ENCODE data around the gene BPIFA2. TPM values are rescaled to one million over a fixed set of nuclear protein-coding genes. Genes with fewer than 3 reads are reported as not detected.

Gene BPIFA2
- total RNA-seq, 1 experiment from 2014 or later: not detected

DNA sequence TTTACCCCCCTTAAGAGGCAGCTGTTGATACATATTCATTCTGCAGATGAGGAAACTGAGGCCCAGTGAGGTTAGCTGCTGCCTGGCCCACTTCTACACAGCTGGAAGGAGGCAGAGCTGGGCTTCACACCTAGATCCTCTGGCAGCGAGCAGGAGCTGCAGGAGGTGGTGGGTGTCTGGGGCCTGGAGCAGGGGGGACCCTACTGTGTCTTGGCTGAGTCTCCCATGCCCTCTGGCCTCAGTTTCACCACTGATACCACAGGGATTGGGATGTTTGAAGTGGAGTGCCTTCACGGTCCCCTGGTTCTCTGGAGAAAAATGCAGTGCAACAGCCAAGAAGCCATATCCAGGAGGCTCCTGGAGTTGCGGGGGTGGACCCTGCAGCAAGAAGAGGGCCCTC lies 8.2 kb upstream of the BPIFA2 start:
- Histone ChIP-seq H3K27me3 (ENCODE audit: insufficient read depth, low read length) (peaks cover 38% of the 10 kb centered on the region), H3K4me1 (ENCODE audit: control insufficient read depth in 1 of 2, insufficient read depth in 2 of 2, low read length in 2 of 2) (peaks cover under 1 to 4% of the 10 kb centered on the region in 2 experiments; a peak in 3 of 4 replicates), H3K9me3 (ENCODE audit: control insufficient read depth in 1 of 2, insufficient read depth in 1 of 2, low read depth in 1 of 2, low read length in 2 of 2) (no peaks in the 10 kb centered on the region), H3K27ac (ENCODE audit: low read depth, low read length) (no peak overlapping the region), H3K9ac (ENCODE audit: low read length) (no peak overlapping the region), H3K9me2 (ENCODE audit: insufficient read depth) (no peaks in the 10 kb centered on the region), H3K4me3 (replicated peaks in 1 of 2; ENCODE audit: low read depth in 1 of 2, low read length in 2 of 2) (no peak overlapping the region), H2AFZ (ENCODE audit: low read depth, low read length, poor library complexity, severe bottlenecking) (no peak overlapping the region), H3K79me2 (ENCODE audit: insufficient read depth, low read length) (no peaks in the 10 kb centered on the region), H3K36me3 (ENCODE audit: control insufficient read depth in 1 of 2, insufficient read depth in 2 of 2, low read length in 2 of 2) (no peaks in the 10 kb centered on the region), H3K4me2 (ENCODE audit: low read length) (no peak overlapping the region), H4K20me1 (ENCODE audit: insufficient read depth) (no peaks in the 10 kb centered on the region)
- RAD21 ChIA-PET (ENCODE audit: low non-redundant PET in 1 of 2, low total read pairs in 2 of 2, uncharacterized antibody in 2 of 2, unreplicated experiment in 2 of 2): no interaction called here
- TF ChIP-seq CBX3 (IDR thresholded peaks at IDR 0.05; ENCODE audit: low read depth) (no peak), POLR2AphosphoS5 (IDR thresholded peaks at IDR 0.05; ENCODE audit: low read depth, low read length) (no peak), FOSL1 (IDR thresholded peaks at IDR 0.05; ENCODE audit: low read depth) (no peak), SRF (IDR thresholded peaks at IDR 0.05; ENCODE audit: low read depth) (no peak), EZH2 (IDR thresholded peaks at IDR 0.05) (no peak)
- TF ChIP-seq, protein P1, sequence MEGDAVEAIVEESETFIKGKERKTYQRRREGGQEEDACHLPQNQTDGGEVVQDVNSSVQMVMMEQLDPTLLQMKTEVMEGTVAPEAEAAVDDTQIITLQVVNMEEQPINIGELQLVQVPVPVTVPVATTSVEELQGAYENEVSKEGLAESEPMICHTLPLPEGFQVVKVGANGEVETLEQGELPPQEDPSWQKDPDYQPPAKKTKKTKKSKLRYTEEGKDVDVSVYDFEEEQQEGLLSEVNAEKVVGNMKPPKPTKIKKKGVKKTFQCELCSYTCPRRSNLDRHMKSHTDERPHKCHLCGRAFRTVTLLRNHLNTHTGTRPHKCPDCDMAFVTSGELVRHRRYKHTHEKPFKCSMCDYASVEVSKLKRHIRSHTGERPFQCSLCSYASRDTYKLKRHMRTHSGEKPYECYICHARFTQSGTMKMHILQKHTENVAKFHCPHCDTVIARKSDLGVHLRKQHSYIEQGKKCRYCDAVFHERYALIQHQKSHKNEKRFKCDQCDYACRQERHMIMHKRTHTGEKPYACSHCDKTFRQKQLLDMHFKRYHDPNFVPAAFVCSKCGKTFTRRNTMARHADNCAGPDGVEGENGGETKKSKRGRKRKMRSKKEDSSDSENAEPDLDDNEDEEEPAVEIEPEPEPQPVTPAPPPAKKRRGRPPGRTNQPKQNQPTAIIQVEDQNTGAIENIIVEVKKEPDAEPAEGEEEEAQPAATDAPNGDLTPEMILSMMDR (IDR thresholded peaks at IDR 0.05 in 2 of 3, conservative IDR thresholded peaks at IDR 0.05 in 1 of 3; ENCODE audit: borderline replicate concordance in 1 of 3, insufficient read depth in 1 of 3, low read depth in 2 of 3, low read length in 2 of 3): no peak
- TF ChIP-seq, protein P2, sequence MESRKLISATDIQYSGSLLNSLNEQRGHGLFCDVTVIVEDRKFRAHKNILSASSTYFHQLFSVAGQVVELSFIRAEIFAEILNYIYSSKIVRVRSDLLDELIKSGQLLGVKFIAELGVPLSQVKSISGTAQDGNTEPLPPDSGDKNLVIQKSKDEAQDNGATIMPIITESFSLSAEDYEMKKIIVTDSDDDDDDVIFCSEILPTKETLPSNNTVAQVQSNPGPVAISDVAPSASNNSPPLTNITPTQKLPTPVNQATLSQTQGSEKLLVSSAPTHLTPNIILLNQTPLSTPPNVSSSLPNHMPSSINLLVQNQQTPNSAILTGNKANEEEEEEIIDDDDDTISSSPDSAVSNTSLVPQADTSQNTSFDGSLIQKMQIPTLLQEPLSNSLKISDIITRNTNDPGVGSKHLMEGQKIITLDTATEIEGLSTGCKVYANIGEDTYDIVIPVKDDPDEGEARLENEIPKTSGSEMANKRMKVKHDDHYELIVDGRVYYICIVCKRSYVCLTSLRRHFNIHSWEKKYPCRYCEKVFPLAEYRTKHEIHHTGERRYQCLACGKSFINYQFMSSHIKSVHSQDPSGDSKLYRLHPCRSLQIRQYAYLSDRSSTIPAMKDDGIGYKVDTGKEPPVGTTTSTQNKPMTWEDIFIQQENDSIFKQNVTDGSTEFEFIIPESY (IDR thresholded peaks at IDR 0.05; ENCODE audit: extremely low read depth, insufficient replicate concordance, low read length): no peak
- no peak for ATAC-seq
- CTCF ChIA-PET: no interaction called here
- POLR2A ChIA-PET: no interaction called here
- intact Hi-C loops (cut with micrococcal nuclease): no loop called here
- no TSS peak for BruUV-seq (replicated peaks)
- no peak for DNase-seq (ENCODE audit: low read depth, low spot score)
